ENCODE results near the gene AGAP1.
A peak's percentile ranks its signal among the peaks of the same experiment; 100 is the strongest.
"Not testable (repeated sequence)": the region's sequence is repeated elsewhere in the genome, so short reads cannot be mapped to it uniquely, and the experiment has no call there.

AGAP1 gene

DNA sequence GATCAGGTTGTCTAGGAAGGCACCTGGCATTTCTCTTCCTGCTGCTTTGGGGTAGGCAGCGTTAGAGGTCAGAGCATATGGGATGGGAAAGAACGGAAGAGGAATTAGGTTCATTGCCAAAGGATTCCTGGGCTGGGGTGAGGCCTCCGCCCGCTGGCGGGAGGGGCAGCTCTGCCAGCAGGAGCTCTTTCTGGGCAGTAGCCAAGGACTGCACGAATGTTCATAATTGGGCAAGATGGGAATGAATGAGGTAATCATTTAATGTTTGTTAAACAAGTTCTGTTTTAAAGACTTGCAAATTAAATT is 253.9 kb downstream of the AGAP1 start:
- DNase-seq: no peak

DNA sequence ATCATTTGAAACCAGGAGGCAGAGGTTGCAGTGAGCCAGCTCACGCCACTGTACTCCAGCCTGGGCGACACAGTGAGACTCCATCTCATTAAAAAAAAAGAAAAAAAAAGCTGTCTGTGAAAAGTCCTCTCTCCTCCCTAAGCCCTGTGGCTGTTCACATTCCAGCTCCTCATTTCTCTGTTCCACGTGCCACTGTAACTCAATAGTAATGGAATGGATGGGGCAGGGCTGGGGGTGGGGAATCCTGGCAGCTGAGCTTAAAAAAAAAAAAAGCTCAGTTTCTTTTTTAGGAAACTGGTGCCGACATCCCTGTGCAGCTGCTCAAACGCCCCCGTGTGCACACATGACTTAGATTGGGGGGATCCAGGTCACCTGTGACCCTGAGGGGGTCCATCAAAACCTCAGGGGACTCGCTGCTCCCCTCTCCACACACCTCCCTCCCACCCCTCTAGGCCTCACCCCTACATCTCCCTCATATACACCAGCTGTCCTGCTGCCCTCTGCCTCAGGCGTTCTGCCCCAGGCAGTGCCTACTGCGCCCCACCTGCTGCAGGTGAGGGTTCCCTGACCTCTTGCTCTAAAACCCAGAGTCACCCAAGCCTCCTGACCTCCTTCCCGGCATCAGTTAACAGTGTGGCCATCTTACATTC is 255.4 kb downstream of the AGAP1 start:
- DNase-seq: peak; percentile 46

DNA sequence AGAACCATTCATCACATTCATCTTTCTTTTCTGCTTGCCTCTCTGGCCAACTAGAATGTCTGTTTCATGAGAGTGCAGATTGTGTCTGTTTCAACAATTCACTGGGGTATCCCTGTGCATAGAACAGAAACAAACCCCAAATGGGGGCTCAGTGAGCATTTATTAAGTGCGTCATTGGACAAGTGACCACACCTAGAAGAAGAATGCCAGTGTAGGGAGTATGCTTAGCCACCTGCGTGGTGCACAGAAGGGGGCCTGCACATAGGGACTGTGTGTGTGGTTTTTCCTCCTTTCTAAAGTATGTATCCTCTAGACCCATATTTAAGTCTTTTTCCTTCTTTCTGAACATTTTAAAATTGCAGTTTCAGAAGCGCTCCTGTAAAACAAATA is 255.9 kb downstream of the AGAP1 start:
- DNase-seq: no peak

DNA sequence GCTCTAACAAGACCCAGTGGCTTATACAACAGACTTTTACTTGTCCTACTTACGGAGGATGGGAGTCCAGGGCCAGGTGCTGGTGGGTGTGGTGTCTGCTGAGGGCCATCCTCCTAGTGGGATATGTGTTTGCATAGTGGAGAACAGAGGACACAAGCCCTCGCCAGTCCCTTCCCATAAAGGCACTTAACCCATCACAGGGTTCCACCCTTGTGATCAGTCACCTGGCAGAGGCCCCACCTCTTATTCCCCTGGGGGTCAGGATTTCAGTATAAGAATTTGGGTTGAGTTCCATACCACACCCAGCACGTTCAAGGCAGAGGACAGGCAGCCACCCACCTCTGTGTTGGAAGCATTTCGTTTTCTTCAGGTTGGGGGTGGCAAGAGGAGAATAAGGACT is 259.0 kb downstream of the AGAP1 start:
- no peak for DNase-seq

DNA sequence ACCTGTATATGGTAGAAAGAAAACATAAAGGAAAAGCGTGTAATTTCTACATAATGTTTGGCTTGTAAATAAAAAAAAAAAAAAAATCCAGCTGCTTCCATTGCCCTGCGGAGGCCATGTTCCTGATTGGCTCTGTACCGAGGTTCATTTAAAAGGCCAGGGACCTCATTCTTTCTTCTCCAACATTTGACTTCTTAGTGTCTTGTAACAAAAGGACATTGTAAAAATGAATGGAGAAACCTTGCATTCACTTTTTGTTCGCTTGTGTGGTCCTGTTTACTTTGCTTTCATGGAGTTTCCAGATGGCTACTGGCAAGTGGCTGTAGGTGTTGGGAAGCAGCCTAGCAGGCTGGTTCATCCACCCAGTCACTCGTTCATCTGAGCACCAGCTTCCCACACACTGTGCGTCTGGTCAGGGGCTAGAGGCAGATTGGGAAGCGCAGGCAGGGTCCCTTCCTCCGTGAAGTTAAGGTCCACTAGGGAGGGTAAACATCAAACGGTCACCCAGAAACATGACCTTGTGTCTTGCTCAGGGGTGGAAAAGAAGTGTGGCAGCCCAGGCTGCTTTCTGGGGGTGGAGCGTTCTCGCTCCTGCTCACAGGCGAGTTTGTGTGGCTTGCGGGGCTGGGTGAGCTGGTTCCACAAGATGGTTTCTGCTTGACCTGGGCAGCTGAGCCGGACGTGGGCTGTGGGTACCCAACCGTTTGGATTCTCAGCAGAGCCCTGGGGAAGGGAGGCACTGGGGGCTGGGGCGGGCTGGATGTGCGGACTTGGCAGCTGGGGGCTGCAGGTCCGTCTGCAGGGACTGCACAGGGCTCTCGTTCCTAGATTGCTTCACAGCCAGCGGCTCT is 260.7 kb downstream of the AGAP1 start:
- DNase-seq: no peak

DNA sequence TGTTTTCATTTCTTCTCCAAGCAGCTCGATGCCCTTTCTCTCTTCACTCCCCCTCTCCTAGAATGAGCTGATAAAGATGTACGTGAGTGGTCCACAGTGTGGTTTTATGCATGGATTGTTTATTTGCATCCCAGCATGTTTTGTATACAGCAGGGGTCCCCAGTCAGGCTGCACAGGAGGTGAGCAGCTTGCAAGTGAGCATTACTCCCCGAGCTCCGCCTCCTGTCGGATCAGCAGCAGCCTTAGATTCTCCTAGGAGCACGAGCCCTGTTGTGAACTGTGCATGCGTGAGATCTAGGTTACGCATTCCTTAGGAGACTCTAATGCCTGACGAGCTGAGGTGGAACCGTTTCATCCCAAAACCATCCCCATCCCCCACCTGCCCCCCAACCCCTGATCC is 262.6 kb downstream of the AGAP1 start:
- peak; percentile 55 for DNase-seq

DNA sequence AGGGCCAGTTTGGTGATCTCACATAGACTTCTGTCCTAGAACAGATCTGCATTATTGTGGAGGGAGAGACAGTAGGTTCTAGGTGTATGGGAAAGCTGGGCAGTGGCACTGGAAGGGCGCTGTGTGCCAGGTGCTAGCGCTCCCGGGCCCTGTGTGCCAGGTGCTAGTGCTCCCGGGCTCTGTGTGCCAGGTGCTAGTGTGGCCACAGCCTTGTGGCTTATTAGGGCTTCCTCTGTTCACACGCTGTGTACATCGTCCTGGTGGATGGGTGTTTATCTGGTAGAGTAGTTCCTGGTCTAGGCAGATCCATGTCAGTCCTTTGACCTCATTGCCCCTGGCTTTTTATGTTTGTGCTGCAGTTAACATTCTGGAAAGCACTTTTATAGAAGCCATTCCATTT is 263.4 kb downstream of the AGAP1 start:
- no peak for DNase-seq

DNA sequence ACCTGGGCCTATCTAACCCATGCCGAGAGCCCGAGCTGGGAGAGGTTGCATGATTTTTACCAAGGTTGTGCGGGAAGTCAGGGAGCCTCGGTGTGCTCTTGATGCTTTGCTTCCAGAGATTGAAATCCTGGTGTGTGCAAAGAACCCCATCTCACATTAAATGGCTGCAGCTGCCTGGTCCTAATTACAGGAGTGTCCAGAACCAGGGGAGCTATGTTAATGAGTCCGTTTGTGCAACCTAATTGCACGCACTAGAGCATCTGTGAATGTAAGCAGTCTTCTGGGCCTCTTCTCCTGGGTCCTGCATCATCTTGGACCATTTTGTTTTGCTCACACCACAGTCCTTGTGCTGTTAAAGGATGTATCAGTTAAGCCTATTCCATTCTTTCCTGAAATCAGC is 263.8 kb downstream of the AGAP1 start:
- no peak for DNase-seq

DNA sequence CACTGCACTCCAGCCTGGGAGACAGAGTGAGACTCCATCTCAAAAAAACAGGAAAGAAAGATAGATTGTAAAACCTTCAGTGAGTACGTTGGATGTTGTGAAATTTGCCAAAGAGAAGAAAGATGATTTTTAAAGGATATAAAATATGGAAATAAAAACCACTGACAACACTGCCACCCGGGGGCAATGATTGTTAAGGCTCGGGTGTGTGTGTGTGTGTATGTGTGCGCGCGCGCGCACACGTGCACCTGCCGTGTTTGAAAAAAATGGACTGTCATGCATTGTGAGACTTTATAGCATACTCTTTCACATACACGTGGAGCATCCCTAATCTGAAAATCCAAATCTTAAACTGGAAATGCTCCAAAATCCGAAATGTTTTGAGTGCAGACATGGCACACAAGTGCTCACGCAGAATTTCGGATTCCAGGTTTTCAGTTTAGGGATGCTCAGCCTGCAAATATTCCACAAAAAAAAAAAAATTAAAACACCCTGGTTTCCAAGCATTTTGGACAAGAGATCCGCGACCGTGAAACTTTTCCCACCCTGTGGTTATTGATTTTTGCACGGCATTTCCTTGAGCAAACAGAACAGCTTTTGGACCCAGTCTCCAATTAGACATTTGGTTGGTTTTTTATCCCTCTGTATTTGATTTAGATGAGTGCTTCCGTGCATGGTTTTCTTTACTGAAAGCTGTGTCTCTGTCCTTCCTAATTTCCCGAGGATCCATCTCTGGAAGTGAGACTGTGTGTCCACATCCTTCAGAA is 269.2 kb downstream of the AGAP1 start:
- DNase-seq: no peak

DNA sequence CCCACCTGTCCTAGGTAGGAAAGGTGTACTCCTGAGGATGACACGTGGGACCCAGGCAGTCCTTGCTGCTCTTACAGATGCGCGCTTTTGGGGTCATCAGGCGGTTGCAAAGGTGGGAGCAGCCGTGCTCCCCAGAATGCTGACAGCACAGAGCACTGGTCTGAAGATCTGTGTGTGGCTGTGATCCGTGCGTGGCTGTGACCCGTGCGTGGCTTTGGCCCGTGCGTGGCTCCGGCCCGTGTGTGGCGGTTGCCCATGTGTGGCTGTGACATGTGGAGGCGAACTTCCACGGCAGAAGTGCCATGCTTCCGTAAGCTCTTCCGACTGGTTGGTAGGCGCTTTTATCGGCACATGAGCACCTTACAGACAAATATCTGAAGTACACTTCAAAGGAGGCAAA is 270.0 kb downstream of the AGAP1 start:
- DNase-seq: no peak

DNA sequence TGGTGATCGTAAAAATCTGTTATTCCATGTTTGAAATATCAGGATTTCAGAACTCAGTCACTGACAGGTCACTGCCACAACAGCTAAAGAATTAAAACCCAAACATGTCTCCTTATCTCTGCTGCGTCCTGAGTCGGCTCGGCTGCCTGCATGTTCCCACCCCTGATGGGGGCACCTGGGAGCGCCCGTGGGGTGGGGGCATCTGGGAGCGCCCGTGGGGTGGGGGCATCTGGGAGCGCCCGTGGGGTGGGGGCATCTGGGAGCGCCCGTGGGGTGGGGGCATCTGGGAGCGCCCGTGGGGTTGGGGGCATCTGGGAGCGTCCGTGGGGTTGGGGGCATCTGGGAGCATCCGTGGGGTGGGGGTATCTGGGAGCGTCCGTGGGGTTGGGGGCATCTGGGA is 270.6 kb downstream of the AGAP1 start:
- not testable (repeated sequence) for DNase-seq

DNA sequence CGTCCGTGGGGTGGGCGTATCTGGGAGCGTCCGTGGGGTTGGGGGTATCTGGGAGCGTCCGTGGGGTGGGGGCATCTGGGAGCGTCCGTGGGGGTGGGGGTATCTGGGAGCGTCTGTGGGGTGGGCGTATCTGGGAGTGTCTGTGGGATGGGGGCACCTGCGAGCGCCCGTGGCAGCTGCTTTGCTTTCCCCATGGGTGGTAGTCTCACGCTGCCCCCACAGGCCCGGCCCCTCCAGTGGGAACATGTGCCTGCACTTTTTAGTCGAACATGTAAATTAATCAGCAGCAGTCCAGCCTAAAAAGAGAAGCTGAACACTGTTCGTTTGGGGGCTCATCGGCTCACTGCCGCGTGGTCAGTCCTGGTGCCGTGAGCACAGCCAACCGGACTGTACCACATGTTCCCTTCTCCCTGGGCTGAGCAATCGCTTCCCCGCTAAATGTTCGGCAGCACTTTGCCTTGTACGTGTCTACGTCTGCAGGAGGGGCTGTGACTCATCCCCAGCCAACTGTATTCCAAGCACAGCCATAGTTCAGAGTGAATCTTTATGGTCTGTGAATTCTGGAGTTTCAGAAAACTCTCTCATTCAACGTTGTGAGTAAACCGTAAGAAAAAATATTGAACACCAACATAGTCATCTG is 271.5 kb downstream of the AGAP1 start:
- no peak for DNase-seq

DNA sequence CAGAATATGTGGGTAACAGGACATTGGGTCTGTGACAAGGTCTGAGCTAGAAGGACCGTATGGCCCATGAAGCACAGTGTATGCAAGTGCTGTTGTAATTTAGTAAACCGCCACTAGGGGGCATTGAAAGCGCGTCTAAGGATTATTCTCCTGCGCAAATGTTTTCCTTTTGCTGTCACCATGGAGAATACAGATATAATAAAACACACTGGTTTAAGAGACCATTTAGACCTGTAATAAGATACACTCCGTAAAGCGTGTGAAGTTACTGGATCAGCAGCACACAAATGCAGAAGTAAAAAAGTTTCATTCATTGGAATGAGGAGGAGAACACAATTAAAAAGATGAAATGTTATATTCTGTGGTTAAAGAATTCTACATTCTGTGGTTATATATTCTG is 272.4 kb downstream of the AGAP1 start:
- peak; percentile 96 for DNase-seq

DNA sequence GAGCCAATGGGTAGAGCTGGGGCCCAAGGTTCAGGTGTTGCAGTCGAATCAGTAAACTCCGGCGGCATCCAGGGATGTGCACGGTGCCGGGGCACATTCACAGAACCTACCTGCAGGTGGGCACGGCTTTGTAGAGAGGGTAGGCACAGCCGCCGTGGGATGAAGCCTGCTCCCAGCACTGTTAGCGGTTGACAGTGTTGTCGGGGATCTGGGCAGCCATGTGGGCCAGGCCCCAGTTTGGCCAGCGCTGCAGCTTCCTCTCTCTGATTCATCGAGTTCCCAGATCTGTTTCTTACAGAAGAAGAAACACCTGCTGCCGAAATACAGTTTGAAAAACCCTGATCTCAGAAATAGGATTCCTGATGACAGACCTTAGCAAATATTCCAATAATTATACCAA is 274.8 kb downstream of the AGAP1 start:
- DNase-seq: no peak

DNA sequence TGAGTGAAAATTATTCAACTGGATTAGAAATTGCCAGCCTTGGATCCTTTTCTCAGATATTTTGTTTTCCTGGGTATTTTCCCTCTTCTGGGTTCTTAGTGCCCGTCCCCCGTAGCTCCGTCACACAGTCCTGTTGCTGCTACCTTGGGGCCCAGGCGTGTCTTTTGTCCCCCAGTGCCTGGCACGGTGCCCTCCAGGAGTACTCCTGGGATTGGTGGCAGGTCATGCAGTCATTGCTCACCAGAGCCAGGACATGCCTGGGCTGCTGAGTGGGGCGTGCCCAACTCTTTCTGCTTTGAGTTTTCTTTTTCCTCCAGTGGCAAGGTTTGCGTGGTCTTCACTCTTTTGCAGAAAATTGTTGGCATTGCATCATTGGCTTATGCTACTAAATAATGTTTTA is 275.2 kb downstream of the AGAP1 start:
- no peak for DNase-seq

DNA sequence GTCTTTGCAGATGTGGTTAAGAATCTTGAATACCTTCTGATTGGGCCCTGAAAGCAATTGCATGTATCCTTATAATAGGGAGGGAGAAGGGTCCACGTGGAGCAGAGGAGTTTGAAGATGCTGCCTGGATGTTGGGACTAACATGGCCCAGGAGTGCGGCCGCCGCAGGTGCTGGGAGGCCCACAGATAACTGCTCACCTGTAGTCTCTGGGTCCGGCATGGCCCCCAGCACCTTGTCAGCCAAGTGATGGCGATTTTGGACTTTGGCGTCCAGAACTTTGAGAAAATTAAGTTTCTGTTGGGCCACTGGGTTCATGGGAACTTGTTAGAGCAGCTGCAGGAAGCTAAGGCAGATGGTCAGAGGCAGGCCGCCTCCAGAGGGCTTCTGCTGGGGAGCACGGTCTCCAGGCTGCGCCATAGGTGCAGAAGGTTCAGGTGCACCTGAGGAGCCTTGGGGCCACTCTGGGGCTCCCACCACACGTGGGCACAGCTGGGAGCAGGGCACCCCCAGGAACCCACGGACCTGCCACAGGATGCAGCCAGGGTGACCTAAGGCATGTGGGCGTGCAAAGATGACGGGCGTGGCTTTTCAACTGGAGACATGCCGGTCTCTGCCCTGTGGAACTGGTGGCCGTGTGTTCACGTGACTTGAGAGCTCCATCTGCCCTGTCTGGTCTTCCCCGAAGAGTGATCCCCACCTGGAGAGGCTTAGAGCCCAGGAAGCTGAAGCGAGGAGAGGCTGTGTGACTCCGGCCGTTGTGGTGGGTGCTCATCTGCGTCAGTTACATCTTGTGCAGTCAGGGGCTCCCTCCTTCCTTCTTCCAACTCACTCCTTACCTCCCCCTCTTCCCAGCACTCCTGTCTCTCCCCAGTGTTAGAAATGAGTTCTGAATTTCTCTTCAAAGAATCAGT is 277.3 kb downstream of the AGAP1 start:
- DNase-seq: no peak

DNA sequence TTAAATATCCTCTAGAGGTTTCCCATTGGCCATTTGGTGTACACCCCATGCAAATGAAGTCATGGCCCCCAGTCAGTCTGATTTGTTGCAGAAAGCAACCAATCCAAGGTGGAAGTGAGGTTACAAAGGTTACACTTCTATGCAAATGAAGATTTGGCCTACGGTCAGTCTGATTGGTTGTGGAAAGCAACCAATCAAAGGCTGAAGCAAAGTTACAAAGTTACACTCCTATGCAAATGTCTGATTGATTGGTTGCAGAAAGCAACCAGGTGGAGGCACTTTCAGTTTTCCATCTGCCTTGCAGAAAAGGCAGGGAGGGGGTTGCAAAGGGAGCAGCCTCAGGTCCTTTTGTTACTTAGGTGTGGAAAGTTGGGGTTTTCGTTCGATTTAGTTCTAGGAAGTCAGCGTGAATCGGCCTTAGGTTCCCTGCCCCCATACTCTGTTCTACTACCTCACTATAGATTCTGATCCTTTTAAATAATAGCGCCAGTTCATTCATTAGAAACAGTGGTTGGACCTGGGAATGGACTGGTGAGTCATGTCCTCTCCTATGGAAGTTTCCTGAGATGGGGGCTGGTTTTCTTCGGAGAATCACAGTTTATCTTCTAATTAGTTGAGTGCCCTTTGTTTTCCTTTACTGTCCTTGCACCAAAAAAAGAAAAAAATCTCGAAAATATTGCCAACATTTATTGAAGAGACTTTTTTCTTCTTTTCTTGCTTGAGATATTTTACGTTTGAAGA is 279.5 kb downstream of the AGAP1 start:
- DNase-seq: no peak

DNA sequence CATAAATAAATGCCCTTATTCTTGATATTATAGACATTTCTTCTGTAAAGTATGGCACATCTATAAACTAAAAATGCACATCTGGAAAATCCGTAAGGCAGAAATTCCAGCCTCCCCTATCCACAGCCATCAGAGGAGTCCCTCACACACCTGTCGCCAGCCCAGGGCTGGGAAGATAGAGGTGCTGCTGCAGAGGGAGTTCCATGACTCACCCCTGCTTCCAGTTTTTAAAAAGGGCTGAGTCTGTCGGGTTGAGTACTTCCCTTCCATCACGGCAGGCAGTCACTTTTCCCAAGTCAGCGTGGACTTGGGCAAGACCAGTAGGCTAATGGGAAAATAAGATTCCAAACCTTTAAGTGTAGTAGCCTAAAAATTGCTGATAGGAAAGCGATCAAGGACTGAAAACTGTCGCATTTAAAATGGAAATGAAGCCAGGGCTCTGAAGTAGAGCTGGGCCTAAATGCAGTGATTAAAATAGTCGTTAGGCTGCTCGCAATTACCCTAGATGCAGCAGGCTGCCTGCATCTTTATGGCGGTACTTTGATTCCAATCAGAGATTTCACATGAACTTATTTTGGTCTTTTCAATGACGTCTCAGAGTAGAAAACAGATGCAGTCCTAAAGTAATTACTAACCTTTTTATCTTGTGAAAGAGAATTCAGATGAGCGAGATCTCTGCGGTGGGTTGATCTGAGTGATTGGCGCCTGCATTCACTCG is 280.5 kb downstream of the AGAP1 start:
- DNase-seq: no peak

DNA sequence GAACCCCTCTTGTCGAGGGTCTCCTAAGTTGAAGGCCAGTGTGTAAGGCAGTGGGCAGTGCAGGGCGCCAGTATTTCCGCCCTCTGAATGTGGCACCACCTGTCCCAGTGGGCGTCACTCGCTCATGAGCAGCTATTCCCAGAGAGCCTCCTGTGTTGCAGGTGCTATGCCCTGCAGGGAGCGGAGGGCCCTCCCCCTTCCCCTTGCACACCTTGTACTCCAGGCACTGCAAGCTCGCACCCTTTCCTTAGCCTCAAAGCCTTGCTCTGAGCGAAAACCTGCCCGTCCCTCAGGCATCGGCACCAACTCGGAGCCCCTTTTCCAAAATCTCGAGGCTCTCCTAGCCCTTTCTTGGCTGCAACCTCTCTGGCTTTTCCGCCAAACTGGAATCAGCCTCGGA is 282.7 kb downstream of the AGAP1 start:
- no peak for DNase-seq

DNA sequence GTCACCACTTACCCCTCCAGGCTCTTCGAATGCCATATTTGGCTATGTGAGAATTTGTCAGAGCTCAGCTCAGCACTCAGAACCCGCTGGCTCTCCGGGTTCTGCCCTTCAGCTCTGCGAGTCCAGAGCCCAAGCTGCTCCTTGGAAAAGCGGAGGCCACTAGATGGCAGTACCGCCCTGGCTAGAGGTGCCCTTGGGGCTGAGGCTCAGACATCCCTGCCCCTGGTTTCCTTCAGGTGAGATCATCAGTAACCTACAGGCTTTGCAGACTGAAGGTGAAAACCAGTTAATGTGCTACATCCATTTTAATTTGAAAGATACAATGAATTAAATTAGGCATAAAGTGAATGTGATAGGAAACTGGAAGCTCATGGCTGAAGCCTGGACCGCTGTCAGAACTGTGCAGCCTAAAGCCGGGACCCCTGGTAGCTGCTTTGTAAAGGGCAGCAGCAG is 285.6 kb downstream of the AGAP1 start:
- peak; percentile 89 for DNase-seq

DNA sequence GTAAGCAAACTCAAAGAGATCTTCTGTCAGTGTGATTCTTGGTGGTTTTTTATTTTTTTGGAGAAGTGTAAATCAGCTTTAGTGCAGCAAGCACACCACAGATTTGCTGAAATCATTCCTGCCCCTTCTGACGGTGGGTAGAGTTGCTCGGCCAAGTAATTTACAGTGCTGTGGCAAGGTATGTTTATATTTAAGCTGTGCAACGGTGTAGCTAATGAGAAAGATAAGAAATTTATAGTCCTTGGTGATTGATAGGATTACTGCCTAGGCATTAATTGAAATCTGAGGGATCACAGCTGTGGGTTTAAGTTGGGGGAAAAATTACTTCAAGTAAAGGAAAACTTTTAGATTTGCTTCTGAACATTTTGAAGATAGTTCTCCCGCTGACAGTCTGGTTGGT is 286.6 kb downstream of the AGAP1 start:
- DNase-seq: no peak
